GM11168 (cell line): ENCODE data around the gene EREG.

ENCODE experiments used
- in situ Hi-C: fragments of 300-500 bp; cut with MboI; formaldehyde crosslinking; loops from one replicate; pipeline ENCODE4 v1.12.0; 2022; ENCODE audit warnings: low sequenced_read_pairs; ENCODE audit not compliant: unreplicated experiment

The EREG gene

GRCh38 chr4:74364652-74365491, at the start of gene EREG:
Gene EREG (plus strand): TSS chr4:74365145. CDS start chr4:74365309, 164 bp downstream.
- in situ Hi-C loops, result no loop called here

GRCh38 chr4:74315376-74315775, 49.6 kb upstream of the EREG start:
- in situ Hi-C loops, result no loop called here

DNA sequence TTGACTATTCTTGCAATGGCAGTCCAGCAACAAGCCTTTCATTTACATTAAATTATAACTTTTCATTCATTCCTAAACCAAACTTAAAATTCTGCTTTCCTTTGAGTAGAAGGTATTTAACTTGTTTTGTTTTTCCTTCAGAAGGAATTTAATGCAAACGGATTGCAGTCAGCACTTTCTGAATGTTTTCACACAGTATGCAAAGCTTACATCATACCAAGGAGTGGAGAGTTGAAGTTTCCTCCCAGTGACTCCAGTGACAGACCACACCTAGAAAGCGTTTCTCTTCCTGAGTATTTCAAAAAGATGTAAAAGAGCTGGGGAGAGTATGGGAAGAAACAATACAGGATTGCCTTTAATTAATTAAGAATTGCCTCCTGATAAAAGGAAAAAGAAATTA, 48.5 kb upstream of the EREG start:
- in situ Hi-C loops, result no loop called here

DNA sequence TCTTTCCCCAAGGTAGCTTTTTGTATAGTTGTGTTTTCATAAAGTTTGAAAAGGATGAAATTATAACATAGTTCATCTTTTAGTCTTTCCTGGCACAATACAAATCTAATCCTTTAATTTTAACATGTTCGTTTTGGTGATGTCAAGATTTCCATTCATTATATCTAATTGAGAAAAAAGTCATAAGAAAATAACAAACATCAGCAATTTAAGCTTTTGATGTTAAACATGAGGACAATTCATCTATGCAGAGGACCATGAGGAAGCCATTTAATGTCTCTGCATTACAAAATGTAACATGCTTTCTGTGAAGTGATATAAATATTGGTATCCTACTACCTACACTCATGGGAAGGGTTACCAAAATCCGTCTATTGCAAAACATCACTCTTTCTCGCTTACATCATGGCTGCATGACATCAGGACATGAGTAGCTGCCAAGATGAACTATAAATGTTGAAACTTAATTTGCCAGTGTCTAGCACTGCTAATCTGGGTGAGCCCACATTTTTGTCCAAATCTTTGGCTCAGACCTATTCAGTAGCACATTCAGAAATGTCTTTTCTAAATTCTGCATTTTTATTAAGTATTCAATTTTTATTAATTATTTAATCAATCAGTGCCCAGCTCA, 47.2 kb upstream of the EREG start:
- in situ Hi-C loops, result no loop called here

GRCh38 chr4:74318276-74318675, 46.7 kb upstream of the EREG start:
- in situ Hi-C loops, result no loop called here

DNA sequence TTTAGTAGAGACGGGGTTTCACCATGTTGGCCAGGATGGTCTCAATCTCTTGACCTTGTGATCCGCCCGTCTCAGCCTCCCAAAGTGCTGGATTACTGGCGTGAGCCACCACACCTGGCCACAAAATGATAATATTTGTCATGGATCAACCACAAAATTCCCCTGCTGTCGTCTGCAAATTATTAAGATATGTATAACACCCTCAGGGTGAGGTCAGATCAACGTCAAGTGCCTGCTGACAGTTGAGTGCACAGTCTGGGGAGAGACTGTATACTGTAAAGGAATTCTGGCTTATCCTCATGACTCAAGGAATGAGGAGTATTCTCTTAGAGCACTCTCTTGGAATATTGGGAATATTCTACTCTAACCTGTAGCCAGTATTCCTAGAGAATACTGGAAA, 45.5 kb upstream of the EREG start:
- in situ Hi-C loops, result no loop called here

GRCh38 chr4:74320559-74321118, 44.3 kb upstream of the EREG start:
- in situ Hi-C loops, result no loop called here

GRCh38 chr4:74322301-74322700, 42.6 kb upstream of the EREG start:
- in situ Hi-C loops, result no loop called here

- in situ Hi-C loops, result no loop called here
Observed at GRCh38 chr4:74323663-74324062, 41.3 kb upstream of the EREG start.

DNA sequence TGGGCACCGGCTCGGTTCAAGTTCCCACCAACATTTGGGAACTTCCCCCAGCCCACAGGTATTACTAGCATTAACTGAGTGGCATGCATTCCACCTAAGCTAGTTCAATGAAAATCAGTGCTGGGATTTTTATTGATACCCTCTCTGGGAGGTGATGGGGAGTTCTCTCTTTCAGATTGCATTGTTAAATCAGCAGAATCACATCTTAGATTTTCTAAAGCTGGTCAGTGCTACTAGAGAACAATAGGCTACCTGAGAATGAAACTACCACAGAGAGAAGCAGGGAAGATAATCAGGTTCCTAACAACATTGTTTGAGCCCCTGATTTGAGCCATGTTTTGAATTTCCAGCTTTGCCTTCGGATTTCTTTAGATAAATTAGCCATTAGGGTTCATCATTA, 40.7 kb upstream of the EREG start:
- in situ Hi-C loops, result no loop called here

DNA sequence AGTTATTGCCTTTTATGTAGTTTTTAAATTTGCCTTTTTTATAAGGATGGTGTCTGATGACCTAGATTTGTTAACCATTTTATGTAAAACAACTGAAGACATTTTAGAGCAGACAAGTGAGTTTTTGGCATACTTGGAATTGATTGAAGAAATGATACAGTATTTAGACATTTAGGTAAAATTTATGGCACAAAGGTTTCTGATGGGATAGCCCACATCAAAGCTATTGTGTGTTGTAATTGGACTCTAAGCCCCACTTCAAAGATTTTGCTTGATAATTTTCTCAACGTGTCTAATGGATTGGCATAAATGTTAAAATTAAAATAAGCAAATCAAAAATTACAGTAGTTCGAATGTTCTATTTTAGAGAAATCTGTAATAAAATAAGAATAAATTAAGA, 39.1 kb upstream of the EREG start:
- in situ Hi-C loops, result loop anchor here (25.0 kb wide), 1 partner anchor 311 kb away; no protein-coding TSS in a partner anchor

- in situ Hi-C loops, result loop anchor here (25.0 kb wide), 1 partner anchor 310 kb away; no protein-coding TSS in a partner anchor
Observed at GRCh38 chr4:74327762-74328161, 37.2 kb upstream of the EREG start.

DNA sequence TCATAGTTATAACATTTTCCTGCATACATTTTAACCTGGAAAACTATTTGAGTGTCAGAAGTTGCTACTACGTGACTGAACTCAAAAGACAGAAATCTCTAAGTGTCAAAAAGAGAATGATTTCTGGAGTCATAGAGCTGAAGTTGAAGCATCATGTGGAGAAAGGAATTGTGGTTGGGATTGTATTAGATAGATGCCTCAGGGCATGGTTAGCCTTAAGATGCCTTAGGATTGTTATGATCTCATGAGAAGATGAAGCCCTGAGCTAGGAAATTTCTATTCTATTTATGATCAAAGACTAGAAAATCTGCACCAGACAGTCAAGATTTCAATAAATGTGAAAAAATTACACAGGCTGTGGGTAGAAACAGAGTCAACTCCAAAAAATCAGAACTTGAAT, 36.4 kb upstream of the EREG start:
- in situ Hi-C loops, result loop anchor here (25.0 kb wide), 1 partner anchor 309 kb away; no protein-coding TSS in a partner anchor

- in situ Hi-C loops, result loop anchor here (25.0 kb wide), 1 partner anchor 308 kb away; no protein-coding TSS in a partner anchor
Observed at GRCh38 chr4:74329307-74329706, 35.6 kb upstream of the EREG start.

GRCh38 chr4:74330295-74330750, 34.6 kb upstream of the EREG start:
- in situ Hi-C loops, result loop anchor here (25.0 kb wide), 1 partner anchor 307 kb away; no protein-coding TSS in a partner anchor

DNA sequence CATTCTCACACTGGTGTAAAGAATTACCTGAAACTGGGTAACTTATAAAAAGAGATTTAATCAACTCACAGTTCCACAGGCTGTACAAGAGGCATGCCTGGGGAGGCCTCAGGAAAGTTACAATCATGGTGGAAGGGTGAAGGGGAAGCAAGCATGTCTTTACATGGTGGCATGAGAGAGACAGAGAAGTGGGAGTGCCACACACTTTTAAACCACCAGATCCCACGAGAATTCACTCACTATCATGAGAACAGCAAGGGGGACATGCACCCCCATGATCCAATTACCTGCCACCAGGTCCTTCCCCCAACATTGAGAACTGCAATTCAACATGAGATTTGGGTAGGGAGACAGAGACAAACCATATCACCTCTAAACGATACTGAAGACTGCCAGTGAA, 33.7 kb upstream of the EREG start:
- in situ Hi-C loops, result loop anchor here (25.0 kb wide), 1 partner anchor 306 kb away; no protein-coding TSS in a partner anchor

- in situ Hi-C loops, result loop anchor here (25.0 kb wide), 1 partner anchor 305 kb away; no protein-coding TSS in a partner anchor
Observed at GRCh38 chr4:74331944-74332343, 33.0 kb upstream of the EREG start.

DNA sequence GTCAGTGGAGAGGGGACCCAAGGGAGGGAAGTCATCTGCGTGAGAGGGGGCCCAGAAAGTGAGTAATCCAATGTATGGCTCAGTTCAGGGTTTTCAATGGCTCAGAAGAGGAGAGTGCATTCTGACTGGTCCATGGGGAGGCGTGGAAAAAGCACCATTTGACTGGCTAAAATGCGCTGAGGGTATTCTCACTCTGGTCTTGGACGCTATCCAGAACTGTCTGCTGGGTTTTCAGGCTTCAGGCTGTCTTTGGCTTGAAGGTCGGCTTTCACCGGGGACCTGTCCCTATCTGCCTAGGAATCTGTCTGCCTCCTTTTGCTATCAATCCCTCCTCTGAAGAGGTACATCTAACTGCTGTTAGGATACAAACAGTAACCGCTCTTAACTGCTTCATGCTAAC, 30.3 kb upstream of the EREG start:
- in situ Hi-C loops, result loop anchor here (25.0 kb wide), 1 partner anchor 303 kb away; no protein-coding TSS in a partner anchor

DNA sequence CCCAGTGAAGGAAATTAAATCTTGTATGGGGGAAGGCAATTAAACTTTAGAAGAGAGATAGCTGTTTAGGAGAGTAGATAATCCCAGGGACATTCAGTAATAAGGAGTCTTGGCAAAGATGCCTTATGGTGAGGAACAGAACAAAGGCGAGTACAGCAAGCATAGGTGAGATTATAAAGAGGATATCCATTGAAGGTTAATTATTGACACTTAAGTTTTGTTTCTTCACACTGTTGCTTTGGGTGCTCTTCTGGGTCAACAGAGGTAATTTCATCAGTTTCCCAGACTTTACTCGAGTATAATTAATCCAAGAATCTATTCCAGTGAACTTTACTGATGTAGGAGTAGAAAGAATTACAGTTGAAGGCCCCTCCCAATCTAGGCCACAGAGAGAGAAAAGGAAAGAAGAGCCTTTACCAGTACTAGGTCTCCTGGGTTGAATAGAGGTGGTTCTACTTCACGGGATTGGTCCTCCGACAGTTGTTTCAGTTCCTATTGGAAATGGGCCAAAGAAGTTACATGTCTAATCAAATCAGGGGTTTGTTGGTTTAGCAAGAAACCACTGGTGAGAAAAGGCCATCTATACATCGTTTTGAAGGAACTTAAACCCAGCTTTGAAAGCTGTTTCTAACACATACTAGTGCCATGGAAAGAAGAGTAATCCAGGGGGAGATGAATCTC, 29.5 kb upstream of the EREG start:
- in situ Hi-C loops, result loop anchor here (25.0 kb wide), 1 partner anchor 302 kb away; no protein-coding TSS in a partner anchor

DNA sequence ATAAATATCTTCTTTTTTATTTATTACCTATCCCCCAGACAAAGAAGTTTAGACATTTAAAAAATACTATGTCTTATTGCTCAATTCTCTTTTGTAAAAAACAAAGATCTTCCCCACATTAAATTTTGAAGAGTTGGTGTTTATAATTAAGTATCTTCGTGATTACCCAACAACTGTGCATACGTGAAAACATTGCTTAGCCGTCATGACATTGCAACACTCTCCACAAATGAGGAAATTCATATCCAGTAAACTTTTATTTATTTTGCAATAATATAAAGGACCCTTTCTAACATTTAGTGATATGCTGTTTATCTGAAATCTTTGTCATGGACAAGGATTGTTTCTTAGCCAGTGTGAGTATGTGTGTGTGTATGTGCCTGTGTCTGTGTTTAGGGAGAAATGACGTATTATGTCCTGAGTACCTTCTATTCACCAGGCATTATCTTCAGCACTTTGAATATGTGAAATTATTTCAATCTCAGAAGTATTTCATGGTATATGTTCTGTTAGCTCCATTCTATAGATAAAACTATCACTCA, 26.1 kb upstream of the EREG start:
- in situ Hi-C loops, result loop anchor here (25.0 kb wide), 1 partner anchor 298 kb away; no protein-coding TSS in a partner anchor
